Measurements from ENCODE around the gene DCXR. TPM values are rescaled to one million over a fixed set of nuclear protein-coding genes. Genes with fewer than 3 reads are reported as not detected.

Gene DCXR
- total RNA-seq, 1 donor from 2014 or later, result 51.8 TPM

- no peak for DNase-seq (ENCODE audit: low read depth, low spot score)
These were observed 17.8 kb upstream of the DCXR start for GRCh38 chr17:82055023-82055964.

- no peak for DNase-seq (ENCODE audit: low read depth, low spot score)
These were observed 17.0 kb upstream of the DCXR start for GRCh38 chr17:82054351-82055022.

- no peak for DNase-seq (ENCODE audit: low read depth, low spot score)
These were observed 16.2 kb upstream of the DCXR start for GRCh38 chr17:82053556-82054263.

GRCh38 chr17:82053130-82053529, 15.6 kb upstream of the DCXR start:
- DNase-seq (ENCODE audit: low read depth, low spot score), result no peak

DNA sequence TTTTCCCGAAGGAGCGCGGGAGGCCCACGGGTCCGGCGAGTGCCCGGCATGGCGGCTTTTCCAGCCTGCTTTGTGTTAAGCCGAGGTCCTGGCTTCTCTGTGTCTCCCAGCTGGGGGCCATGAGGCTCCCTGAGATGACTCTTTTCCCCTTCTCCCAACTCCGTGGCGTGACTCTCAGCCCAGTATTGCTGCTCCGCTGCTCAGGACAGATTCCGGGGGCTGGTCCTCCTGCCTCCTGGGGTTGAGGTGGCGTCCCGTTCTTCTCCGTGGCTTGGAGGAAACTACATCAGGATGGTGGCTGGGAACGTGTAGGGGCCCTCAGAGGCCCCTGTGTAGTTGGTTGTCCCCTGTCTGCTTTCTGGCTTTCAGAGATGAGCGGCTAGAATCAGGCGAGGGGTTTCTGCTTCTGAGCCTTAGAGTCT, 15.2 kb upstream of the DCXR start:
- DNase-seq (ENCODE audit: low read depth, low spot score), result no peak

- no peak for DNase-seq (ENCODE audit: low read depth, low spot score)
These were observed 14.5 kb upstream of the DCXR start, which contains the start of the genes GPS1 and RFNG for GRCh38 chr17:82051776-82052637. Gene GPS1, plus strand, starts transcription at chr17:82051898. Its CDS starts 34 bp downstream, at chr17:82051932. Gene RFNG, minus strand, starts transcription at chr17:82051811. Its CDS starts 45 bp downstream, at chr17:82051766.

GRCh38 chr17:82050761-82051641, 13.5 kb upstream of the DCXR start:
- DNase-seq (ENCODE audit: low read depth, low spot score), result no peak

GRCh38 chr17:82050152-82050760, 12.8 kb upstream of the DCXR start:
- DNase-seq (ENCODE audit: low read depth, low spot score), result no peak

GRCh38 chr17:82049521-82049971, 12.0 kb upstream of the DCXR start:
- no peak for DNase-seq (ENCODE audit: low read depth, low spot score)

DNA sequence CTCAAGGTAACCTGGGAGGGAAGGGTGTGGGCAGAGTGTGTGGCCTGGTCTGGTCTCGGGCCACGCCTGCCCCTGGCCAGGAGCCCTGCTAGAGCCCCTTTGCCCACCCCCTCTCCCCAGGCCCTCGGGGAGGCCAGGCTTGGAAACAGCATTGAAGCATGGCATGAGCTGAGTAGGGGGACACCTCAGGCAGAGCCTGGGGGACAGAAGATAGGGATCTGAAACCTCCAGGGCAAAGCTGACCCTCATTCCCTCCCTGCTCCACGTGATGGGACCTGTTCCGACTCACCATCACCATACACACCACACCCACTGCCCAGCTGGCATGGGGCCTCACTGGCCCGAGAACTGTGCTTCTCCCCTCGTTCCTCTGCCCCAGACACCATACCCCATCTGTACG, 11.6 kb upstream of the DCXR start:
- DNase-seq (ENCODE audit: low read depth, low spot score), result no peak

DNA sequence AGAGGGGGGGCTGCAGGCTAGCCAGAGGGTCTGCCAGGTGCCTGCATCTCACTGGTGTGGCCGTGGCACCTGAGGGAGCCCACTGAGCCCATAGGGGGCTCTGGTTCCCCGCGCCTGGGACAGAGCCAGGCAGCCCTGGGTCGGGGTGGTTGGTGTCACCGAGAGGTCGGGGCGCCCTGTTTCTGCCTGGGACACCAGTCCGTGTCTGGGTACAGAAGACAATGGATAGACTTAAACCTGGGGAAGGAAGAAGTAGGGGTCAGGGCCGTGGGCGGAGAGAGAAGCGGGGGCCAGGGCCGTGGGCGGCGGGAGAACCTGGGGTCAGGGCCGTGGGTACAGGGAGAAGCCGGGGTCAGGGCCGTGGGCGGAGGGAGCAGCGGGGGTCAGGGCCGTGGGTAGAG, 11.1 kb upstream of the DCXR start:
- no peak for DNase-seq (ENCODE audit: low read depth, low spot score)

DNA sequence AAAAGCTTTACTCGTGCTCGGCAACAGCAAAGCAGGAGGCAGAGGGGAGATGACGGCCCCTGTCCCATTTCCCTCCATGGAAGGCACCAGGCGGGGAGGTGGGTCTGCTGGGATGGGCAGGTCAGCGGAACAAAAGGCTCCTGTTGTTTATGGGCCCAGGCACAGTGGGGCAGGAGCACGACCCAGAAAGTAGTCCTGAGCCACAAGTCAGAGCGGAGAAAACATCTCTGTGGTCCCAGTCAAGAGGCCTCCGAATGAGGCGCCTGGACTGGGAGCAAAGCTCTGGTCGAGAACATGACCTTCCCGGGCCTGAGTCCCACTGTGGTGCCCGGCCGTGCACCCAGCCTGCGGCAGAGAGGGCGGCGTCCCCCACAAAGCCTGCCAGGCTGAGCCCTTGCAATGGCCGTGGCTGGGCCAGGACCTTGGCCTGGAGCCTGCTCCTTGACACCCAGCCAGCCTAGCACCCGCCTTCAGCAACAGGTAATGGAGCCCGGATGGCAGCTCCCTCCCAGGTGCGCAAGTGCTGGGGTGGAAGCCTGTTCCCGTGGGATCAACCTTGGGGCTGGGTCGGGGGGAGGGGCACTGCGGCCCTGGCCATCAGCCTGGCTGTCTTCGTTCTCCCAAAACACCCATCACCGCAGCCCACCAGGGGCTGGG, 10.5 kb upstream of the DCXR start:
- DNase-seq (ENCODE audit: low read depth, low spot score), result no peak

- no peak for DNase-seq (ENCODE audit: low read depth, low spot score)
These were observed 9.9 kb upstream of the DCXR start for GRCh38 chr17:82047379-82047778.

GRCh38 chr17:82046903-82047302, 9.4 kb upstream of the DCXR start:
- DNase-seq (ENCODE audit: low read depth, low spot score), result no peak

DNA sequence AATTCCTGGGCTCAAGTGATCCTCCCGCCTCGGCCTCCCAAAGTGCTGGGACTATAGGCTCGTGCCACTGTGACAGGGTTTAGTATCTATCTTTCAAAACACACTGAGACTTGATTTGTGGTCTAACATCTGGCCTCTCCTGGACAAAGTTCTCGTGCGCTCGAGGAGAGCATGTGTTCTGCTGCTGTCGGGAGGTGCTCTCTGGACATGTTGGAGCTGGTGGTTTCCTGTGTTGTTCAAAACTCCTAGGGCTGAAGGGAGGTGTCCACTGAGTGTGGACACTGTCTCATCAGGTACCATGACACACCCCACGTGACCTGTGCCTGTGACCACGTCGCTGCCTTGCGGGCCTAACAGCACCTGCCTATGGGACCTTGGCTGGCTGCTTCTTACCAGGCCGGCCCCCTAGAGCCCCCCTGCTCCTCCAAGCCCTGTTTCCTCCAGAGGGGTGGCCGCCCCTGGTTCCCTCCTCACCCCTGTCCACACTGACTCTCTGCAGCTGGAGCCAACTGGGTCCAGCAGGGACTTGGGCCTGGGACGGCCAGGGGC, 8.5 kb upstream of the DCXR start:
- DNase-seq (ENCODE audit: low read depth, low spot score), result no peak

GRCh38 chr17:82043507-82043906, 6.0 kb upstream of the DCXR start:
- DNase-seq (ENCODE audit: low read depth, low spot score), result no peak

GRCh38 chr17:82042649-82043048, 5.2 kb upstream of the DCXR start:
- DNase-seq (ENCODE audit: low read depth, low spot score), result no peak

DNA sequence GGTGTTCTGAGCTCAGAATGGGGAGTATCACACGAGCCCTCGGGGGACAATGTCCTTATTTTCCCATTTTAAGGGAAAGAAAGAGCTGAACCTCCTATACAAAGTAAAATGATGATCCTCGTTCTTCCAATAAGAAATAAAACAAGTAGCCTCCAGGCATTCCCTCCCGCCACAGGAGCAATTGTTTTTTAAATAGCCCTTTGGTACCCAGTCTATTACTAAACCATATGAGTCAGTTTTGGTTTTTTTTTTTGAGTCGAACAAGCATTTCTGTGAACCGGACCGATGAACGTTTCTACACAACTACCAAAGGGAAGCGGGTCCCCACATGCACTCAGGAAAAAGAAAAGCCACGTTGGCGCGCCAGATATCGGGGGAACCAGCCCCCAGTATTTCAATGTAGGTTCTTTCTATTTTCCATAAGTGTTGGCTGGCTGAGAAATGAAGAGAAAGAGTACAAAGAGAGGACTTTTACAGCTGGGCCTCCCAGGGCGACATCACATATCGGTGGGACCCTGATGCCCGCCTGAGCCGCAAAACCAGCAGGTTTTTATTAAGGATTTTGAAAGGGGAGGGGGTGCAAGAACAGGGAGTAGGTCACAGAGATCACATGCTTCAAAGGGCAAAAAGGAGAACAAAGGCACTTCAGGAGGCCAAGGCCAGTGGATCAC, 3.8 kb upstream of the DCXR start:
- DNase-seq (ENCODE audit: low read depth, low spot score), result no peak
